Esophagus mucosa (tissue), 1 donor: Measurements from ENCODE around the gene COLGALT1. TPM values are rescaled to one million over a fixed set of nuclear protein-coding genes. Genes with fewer than 3 reads are reported as not detected.

Experiments used
- ATAC-seq: fragments of 200-7000 bp; cut with Tn5 transposase; one replicate; pipeline ENCODE4 v1.9.1; 2020
- total RNA-seq: library from RNA; stranded (reverse); gene quantifications from one replicate; pipeline ENCODE4 v1.2.4, GENCODE V29; 2023
- donor health status: DM: yes; HTN: yes; CAD: no.

COLGALT1 gene
- total RNA-seq, 1 donor from 2014 or later = 28.5 TPM

DNA sequence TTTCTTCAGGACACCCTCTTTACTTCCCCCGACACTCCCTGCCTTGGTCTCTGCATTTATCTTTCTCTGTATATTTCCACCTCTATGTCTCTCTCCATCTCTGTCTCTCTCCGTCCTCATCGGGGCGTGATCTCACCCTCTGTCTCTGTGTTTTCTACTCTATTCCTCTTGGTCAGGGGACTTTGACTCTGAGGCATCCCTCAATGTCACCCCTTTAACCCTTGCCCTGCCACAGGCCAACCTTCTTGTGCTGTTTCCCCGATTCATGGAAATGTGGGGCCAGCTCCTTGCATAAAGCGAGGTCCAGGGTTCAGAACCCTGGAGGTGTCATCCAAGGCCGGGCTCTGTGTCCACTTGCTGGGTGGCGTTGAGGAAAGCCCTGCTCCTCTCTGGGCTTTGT is 46.8 kb downstream of the COLGALT1 start:
- ATAC-seq = no peak

DNA sequence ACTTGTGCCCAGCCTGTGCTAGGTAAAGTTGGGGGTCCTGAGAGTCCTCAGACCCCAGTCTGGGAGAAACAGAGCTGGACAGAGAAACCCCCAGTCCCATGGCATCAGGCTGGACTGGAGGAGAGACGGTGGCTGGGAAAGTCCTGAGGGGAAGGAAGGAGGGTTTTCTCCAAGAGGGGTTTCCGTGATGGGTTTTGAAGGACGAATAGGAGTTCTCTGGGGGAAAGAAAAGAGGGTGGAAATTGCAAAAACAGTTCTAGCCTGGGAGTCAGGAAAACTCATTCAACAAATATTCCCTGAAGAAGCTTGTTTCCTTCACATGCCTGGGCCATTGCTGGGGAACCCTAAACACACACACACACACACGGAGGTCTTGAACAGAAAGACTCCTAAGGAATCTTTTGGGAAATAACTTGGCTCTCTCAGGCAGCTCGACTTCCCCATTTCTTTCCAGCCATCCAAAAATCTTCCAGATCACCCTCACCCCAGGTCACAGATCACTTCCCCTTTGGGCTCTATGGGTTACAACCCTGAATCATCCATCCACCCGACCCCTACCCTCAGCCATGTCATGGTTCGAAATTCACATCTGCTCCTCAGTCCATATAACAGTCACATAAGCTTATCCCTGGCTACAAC is 47.5 kb downstream of the COLGALT1 start:
- no peak for ATAC-seq

GRCh38 chr19:17604372-17605025 is 49.0 kb downstream of the COLGALT1 start:
- no peak for ATAC-seq

DNA sequence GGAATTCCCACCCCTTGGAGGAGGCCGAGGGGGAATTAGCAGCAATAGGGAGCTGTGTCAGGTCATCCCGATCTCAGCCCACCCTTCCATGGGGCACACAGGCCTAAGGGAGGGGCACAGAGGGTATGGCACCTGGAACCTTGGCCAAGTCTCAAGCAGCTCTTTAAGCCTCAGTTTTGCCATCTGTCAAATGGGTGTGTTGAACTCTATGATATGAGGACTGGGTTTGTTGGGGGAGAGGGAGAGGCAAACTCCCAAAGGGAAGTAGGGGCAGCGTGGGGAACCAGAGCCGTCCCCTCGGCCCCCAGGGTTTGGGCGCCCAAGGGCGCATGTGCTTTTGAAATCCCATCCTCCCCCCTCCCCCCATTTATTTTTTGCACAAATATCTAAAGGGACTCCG is 49.7 kb downstream of the COLGALT1 start:
- no peak for ATAC-seq

DNA sequence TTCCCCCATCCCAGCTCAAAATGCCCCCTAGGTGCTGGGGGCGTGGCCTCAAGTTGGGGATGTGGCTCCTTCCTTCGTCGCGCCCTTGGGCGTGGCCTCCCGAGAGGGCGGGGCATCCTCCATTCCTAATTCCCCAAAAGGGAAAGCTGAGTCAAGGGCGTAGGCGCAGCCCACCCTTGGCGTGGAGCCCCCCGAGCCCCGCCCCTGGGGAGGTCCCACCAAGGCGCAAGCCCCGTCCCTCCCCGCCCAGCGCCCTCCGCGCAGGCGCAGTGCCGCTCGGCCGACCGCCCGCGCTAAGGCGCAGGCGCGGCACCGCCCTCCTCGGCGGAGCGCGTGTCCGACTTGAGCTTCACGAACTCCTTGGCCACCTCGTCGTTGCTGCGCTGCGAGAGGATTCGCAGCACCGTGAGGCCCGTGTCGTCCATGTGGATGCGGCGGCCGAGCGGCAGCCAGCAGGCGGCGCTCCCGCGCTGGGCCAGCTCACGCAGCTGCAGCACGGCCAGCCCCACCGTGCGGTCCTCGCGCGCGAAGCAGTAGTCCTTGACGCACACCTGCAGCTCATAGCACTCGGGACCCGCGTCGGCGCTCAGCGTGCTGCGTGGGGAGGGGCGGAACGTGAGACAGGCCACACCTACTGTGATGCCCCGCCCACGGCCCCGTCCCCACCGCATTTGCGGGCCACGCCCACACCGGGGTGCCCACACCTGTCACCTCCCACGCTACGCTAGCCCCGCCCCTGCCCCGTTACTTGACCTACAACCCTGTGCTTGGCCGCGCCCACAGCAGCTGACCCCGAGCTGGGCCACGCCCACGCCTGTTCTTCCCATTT is 50.5 kb downstream of the COLGALT1 start:
- peak; percentile 81 for ATAC-seq

DNA sequence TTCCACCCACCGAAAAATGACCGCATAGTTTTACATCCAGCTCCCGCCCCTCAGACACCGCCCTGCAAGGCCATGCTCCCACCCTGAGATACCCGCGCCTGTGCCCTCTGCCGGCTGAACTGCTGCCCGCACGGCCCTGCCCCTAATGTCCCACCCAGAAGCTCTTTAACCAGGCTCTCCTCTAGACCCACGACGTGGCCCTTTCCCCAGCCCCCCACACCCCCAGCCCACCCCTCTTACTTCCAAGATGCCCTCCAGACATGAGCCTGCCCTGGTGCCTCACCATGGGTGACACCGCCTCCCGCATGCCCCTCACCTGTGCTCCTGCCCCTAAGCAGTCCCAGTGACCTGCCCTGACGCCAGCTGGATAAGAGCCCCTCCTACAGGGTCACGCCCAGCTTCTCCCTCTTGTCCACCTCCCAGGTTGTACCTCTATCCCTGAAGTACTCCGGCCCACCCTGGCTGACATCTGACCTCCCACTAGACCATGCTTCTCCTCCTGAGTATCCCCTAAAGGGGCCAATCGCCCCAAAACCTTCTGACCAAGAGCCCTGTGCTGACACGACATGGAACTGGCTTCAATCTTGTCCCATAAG is 51.2 kb downstream of the COLGALT1 start:
- peak; percentile 6 for ATAC-seq

DNA sequence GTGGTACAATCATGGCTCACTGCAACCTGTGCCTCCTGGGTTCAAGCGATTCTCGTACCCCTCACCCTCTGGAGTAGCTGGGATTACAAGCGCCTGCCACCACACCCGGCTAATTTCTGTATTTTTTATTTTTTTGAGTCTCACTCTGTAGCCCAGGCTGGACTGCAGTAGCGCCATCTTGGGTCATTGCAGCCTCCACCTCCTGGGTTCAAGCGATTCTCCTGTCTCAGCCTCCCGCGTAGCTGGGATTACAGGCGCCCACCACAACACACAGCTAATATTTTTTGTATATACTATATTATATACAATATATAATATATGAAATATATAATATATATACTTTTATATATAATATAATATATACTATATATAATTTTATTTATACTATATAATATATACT is 52.5 kb downstream of the COLGALT1 start:
- ATAC-seq = no peak

- ATAC-seq = no peak
These were observed 54.9 kb downstream of the COLGALT1 start for GRCh38 chr19:17610384-17610783.

GRCh38 chr19:17611462-17612244 is 56.2 kb downstream of the COLGALT1 start:
- ATAC-seq = no peak

DNA sequence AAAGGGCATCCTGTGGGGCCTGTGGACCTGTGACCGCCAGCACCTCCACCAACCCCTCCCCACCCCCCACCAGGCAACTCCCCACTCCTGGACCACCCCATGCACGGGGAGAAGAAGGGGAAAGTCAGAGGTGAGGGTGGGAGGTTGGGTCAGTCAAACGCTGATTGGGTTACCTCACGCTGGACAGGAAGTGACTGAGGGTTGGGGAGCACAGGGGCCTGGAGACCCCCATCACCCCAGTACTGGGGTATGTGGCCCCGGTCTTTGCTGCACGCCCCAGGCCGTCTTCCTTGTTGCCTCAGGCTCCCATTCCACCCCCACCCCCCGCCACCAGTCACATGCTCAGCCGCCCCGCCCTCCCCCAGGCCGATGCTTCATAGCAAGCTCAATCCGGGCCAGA is 59.0 kb downstream of the COLGALT1 start:
- ATAC-seq = no peak

DNA sequence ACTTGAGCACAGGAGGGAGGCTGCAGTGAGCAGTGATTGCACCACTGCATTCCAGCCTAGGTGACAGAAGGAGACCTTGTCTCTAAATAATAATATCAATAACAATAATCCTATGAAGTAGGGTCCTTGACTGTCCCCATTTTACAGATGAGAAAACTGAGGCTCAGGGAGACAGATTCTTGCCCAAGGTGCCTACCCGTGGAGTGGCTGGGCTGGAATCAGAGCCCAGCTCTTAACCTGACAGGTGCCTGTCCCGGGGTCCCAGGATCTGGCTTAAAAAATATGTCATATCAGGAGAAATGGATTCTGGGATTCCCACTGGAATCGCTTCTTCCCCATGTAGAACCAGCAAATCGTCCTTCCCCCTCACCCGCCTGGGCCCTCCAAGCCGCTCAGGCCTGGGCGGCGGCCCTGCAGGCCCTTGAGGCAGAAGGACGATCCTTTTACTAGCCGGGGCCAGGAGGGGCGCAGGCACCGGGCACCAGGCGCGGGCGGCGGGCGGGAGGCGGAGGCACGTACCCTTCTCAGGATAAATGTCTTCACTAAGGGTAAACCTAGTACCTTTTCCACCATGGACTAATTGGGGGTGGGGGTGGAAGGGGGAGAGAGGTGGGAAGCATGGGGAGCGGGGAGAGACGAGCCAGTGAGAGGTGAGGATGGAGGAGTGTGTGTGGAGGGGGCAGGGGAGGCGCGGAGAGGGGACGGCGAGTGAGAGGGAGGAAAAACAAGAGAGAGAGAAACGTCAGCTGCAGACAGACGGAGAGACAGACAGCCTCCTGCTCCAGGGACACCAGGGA is 60.6 kb downstream of the COLGALT1 start:
- no peak for ATAC-seq

- no peak for ATAC-seq
These were observed 61.2 kb downstream of the COLGALT1 start for GRCh38 chr19:17616686-17616960.

DNA sequence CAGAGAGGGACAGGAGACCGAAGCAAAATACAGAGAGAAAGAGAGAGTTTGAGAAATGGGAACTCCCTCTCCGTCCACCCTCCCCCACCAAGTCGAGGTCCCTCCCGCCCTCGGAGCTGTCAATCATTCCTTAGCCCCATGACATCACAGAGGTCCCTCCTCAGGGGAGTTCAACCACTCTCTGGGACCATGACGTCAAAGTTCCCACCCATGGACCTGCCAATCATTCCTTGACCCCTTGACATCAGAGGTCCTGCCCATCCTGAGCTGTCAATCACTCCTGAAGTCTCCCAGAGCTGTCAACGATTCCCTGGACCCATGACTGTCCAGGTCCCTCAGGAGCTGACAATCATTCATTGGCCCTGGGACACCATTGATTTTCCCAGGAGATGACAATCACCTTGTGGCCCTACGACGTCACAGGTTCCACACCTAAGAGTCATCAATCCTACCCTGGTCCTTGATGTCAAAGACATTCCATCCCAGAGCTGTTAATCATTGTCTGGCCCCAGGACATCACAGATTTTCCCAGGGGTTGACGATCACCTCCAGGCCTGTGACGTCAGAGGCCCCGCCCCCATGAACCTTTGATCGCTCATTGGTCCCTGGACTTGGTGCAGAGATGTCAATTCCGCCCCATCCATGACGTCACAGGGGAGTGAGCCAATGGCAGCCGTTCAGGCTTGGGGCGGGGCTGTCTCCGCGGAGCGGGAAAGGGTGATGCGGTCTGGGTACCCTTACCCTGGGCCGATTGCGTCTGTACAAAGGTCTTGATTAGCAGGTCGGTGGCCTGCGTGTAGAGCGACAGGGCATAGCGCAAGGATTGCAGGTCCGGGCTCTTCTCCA is 61.7 kb downstream of the COLGALT1 start:
- no peak for ATAC-seq

GRCh38 chr19:17617807-17618192 is 62.4 kb downstream of the COLGALT1 start:
- ATAC-seq = no peak

GRCh38 chr19:17618281-17618903 is 62.9 kb downstream of the COLGALT1 start:
- ATAC-seq = no peak

DNA sequence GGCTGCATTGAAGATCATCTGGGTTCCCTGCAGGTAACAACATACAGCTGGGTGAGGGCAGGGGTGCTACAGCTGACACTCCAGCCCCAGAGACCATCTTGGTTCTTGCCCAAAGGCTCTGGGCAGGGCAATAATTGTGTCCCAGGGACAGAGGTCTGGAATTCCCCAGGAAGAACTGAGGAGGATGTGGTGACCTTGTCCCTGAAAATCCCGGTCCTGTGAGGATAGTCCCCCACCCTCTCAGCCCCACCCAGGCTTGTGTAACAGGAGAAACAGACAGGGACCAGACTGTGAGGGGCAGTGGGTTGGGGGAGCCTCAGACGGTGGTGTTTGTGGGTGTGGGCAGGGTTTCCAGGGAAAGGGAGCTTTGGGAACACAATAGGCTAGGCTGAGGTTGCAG is 63.5 kb downstream of the COLGALT1 start:
- no peak for ATAC-seq

- peak; percentile 17 for ATAC-seq
These were observed 65.2 kb downstream of the COLGALT1 start for GRCh38 chr19:17620696-17621095.

DNA sequence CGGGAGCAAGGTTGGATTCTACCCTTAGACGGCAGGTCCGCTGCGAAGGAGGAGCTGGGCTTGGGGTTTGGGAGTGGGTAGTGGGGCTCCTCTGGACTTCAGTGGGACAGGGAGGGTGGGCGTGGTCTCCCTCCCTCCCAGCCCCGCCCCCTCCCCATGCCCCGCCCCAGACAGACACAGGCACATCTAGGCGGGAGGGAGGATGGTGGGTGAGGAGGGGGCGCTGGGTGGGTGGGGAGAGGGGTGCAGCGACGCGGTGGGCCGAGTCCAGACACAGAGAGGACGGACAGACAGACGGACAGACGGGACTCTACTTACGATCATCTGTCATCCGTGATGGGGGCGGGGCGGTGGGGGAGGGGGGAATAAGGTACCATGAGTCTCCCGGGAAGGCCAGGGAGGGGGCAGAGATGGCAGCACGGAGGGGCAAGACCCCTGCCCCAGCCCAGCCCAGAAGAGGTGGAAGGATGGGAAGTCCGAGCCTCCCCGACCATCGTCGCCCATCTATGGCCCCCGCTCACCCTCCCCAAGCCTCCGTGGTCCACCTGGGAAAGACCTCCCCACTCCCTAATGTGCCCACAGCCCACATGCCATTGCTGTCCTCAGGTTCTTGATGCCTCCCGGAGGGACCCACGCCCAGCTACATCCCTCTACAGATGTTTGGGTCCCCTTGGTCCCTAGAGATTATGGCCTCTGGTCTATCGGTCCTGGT is 67.9 kb downstream of the COLGALT1 start:
- ATAC-seq = no peak

- ATAC-seq = no peak
These were observed 69.0 kb downstream of the COLGALT1 start for GRCh38 chr19:17624314-17624991.
